Activated CD4-positive, alpha-beta T cell treated with anti-CD3 and anti-CD28 coated beads, Interleukin-2, amount 10 ng/mL, durations not matched to agents 7 days and 5 days (primary cell): ENCODE data around the gene CHAC1. TPM values are rescaled to one million over a fixed set of nuclear protein-coding genes. Genes with fewer than 3 reads are reported as not detected.

Source experiments
- CTCF ChIA-PET: fragments of 350-600 bp; sonication (Branson Sonifier 250); formaldehyde crosslinking; loops from one replicate; lab custom pipeline; 2021; ENCODE audit warnings: antibody characterized with exemption; lab: Charles Lee
- POLR2A ChIA-PET: fragments of 350-600 bp; sonication (Branson Sonifier 250); formaldehyde crosslinking; loops from one replicate; lab custom pipeline; 2021; ENCODE audit warnings: antibody characterized with exemption; lab: Charles Lee
- DNase-seq: peaks from one replicate; pipeline ENCODE4 v3.0.0-alpha.2; 2020
- H3K27ac Mint-ChIP-seq: one replicate; pipeline ENCODE4 v1.8.0; 2021; ENCODE audit warnings: mild to moderate bottlenecking, moderate library complexity, mixed read lengths
- H3K27me3 Mint-ChIP-seq: one replicate; pipeline ENCODE4 v1.8.0; 2021; ENCODE audit warnings: mixed read lengths
- H3K36me3 Mint-ChIP-seq: one replicate; pipeline ENCODE4 v1.8.0; 2021; ENCODE audit warnings: low read depth, mixed read lengths
- H3K4me1 Mint-ChIP-seq: one replicate; pipeline ENCODE4 v1.8.0; 2021; ENCODE audit warnings: mixed read lengths
- H3K4me3 Mint-ChIP-seq: one replicate; pipeline ENCODE4 v1.8.0; 2021; ENCODE audit warnings: mild to moderate bottlenecking, moderate library complexity, mixed read lengths
- H3K9me3 Mint-ChIP-seq: one replicate; pipeline ENCODE4 v1.8.0; 2021; ENCODE audit warnings: mixed read lengths
- total RNA-seq, 2 experiments: library from RNA; stranded (reverse); gene quantifications; one replicate each; pipeline ENCODE4 v1.2.3, GENCODE V29; 2021

The CHAC1 gene
- total RNA-seq, 2 experiments from 2014 or later, result 4.7 to 6.7 TPM

DNA sequence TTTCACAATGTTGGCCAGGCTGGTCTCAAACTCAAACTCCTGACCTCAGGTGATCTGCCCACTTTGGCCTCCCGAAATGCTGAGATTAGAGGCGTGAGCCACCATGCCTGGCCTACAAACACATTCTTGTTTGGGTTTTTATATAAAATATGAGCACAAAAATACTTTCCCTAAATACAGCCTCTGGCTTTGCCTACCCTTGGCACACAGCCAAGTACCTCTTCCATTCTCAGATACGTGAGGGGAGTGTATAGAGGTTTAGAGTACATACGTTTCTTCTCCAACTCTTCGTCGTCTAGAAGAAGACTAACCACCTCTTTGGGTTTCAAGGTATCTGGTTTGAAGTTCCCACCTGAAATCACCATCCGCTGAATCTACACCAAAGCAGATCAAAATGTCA is 33.5 kb downstream of the CHAC1 start:
- ChIA-PET CTCF (no interaction called here), POLR2A (no interaction called here)
- H3K27me3 Mint-ChIP-seq, result no peaks in the 10 kb centered on the region
- no peak overlapping the region for H3K27ac Mint-ChIP-seq
- no peak for DNase-seq
- peaks cover 10% of the 10 kb centered on the region for H3K4me1 Mint-ChIP-seq
- H3K9me3 Mint-ChIP-seq, result no peaks in the 10 kb centered on the region
- H3K4me3 Mint-ChIP-seq, result no peak overlapping the region
- peaks cover 49% of the 10 kb centered on the region for H3K36me3 Mint-ChIP-seq

DNA sequence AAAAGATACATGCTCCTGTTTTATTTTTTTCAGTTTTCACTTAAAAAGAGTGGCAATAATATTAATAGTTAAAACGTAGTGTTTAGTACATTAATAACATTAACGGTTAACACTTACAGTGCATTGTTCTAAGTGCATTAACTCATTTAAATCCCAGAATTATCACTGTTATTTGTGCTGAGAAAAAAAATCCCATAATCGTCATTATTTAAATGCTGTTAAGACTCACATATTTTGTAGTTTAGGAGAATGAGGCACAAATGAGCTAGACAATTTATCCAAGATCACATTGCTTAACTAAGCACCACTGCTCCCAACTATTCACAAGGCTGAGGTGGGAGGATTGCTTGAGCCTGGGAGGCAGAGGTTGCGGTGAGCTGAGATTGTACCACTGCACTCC is 34.9 kb downstream of the CHAC1 start:
- Mint-ChIP-seq H3K4me3 (no peak overlapping the region), H3K9me3 (no peaks in the 10 kb centered on the region), H3K27ac (no peak overlapping the region), H3K36me3 (peaks cover 45% of the 10 kb centered on the region), H3K4me1 (peaks cover 10% of the 10 kb centered on the region), H3K27me3 (no peaks in the 10 kb centered on the region)
- ChIA-PET POLR2A (interaction anchor here (0.6 kb wide), 1 partner anchor 71 kb away, joined by 3 read pairs; no protein-coding TSS in a partner anchor), CTCF (interaction anchor here (0.5 to 1.5 kb wide), 3 partner anchors 26 to 446 kb away, joined by 3 to 4 read pairs (median 4); no protein-coding TSS in a partner anchor)
- no peak for DNase-seq

DNA sequence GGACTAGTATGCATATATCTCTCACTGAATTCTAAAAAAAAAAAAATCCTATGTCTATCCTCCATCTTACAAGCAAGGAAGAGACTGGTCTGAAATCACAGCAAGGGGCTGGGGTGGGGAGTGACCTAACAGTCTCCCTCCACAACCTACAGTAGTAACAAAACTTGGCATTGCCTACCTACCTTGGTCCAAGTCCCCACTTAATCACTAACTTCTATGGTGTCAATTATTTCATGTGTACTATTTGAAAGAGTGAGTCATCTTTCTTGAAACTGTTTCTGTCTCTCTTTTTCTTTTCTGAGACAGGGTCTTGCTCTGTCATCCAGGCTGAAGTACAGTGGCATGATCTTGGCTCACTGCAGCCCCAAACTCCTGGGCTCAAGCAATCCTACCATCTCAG is 36.8 kb downstream of the CHAC1 start:
- POLR2A ChIA-PET, result no interaction called here

DNA sequence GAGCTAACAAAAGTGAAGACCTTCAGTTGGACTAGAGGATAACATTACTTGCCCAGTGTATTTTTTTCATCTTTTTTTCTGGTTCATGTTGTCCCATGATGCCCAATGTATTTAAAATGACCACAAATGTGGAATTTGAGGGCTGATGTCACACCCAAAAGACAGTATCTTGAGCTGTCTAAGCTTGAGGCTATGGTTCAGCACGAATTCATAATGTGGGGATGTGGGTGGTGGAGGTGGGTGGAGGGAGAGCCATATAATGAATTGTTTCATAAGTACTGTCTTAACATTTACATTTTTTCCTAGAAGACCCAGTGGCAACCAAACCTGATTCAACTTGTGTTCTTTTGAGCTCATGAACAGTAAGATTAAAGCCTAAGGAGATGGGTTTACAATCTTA is 37.5 kb downstream of the CHAC1 start:
- Mint-ChIP-seq H3K27ac (no peak overlapping the region), H3K9me3 (no peaks in the 10 kb centered on the region), H3K4me3 (no peak overlapping the region), H3K36me3 (peaks cover 48% of the 10 kb centered on the region), H3K27me3 (no peaks in the 10 kb centered on the region), H3K4me1 (peaks cover 14% of the 10 kb centered on the region)
- ChIA-PET CTCF (interaction anchor here (0.5 kb wide), 1 partner anchor 335 kb away, joined by 3 read pairs; no protein-coding TSS in a partner anchor), POLR2A (no interaction called here)
- no peak for DNase-seq

More for the DNA sequence above, 36.8 kb downstream of the CHAC1 start:
- CTCF ChIA-PET, result interaction anchor here (0.5 to 0.9 kb wide), 2 partner anchors 48 to 336 kb away, joined by 3 read pairs; no protein-coding TSS in a partner anchor
- Mint-ChIP-seq H3K4me1 (peaks cover 10% of the 10 kb centered on the region), H3K27me3 (no peaks in the 10 kb centered on the region), H3K36me3 (peaks cover 44% of the 10 kb centered on the region), H3K4me3 (no peak overlapping the region), H3K9me3 (no peaks in the 10 kb centered on the region), H3K27ac (no peak overlapping the region)
- no peak for DNase-seq

DNA sequence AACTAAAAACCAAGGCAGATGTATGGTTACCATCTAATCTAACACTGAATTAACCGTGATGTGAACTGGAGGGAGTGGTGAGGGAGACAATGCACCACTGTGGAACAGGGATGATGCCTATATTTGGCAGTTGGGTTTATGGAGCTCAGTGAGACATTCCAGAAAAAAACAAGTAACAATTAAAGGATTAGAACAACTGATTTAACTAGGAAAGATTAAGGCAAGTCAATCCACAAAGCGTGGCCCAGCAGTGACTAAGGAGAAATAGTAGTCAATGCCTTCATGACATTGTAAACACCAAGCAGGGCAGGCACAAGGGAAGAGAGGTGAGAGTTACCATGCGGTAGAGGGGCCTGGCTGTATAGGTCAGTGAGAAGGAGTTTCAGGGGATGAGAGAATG is 38.1 kb downstream of the CHAC1 start:
- Mint-ChIP-seq H3K27ac (no peak overlapping the region), H3K9me3 (no peaks in the 10 kb centered on the region), H3K36me3 (peaks cover 50% of the 10 kb centered on the region), H3K27me3 (no peaks in the 10 kb centered on the region), H3K4me3 (no peak overlapping the region), H3K4me1 (peaks cover 14% of the 10 kb centered on the region)
- ChIA-PET CTCF (interaction anchor here (1.5 kb wide), 2 partner anchors 10 to 50 kb away, joined by 3 to 4 read pairs; no protein-coding TSS in a partner anchor), POLR2A (no interaction called here)
- DNase-seq, result no peak

DNA sequence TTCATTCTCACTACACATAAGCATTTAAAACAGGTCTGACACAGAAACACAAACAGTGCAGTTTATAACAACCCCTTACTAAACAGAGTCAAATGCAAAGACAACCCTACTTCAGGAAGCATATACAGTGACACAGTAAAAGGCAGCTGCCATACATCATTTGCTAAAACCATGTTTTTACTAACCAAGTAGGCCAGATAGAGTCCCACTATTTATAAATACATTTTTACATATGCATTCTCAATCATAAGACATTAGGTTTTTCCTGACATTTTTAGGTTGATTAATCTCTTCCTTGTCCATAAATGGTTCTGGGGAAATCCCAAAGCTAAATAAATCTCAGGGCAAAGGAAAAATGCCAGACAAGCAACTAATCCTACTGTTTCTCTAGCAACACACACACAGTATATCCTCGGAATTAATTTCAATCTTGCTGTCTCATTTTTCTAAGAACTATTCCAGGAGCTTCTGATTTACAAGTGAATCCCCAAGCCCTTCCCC is 39.0 kb downstream of the CHAC1 start:
- no peak overlapping the region for H3K27ac Mint-ChIP-seq
- H3K9me3 Mint-ChIP-seq, result no peaks in the 10 kb centered on the region
- DNase-seq, result no peak
- peaks cover 48% of the 10 kb centered on the region for H3K36me3 Mint-ChIP-seq
- CTCF ChIA-PET, result interaction anchor here (0.6 to 1.5 kb wide), 3 partner anchors 11 to 152 kb away, joined by 3 to 4 read pairs (median 3); no protein-coding TSS in a partner anchor
- H3K27me3 Mint-ChIP-seq, result no peaks in the 10 kb centered on the region
- POLR2A ChIA-PET, result no interaction called here
- no peak overlapping the region for H3K4me3 Mint-ChIP-seq
- H3K4me1 Mint-ChIP-seq, result peaks cover 16% of the 10 kb centered on the region

DNA sequence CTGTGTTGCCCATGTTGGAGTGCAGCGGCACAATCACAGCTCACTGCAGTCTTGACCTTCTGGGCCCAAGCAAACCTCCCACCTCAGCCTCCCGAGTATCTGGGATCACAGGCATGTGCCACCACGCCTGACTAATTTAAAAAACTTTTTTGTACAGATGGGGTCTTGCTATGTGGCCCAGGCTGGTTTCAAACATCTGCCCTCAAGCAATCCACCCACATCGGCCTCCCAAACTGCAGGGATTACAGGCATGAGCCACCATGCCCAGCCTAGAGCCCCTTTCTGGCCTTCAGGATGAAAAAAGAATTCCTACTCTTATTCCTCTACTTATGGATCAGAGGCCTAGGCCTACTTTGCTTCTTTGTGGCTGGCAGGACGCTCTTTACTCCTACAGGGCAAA is 39.6 kb downstream of the CHAC1 start:
- H3K27ac Mint-ChIP-seq, result no peak overlapping the region
- H3K9me3 Mint-ChIP-seq, result no peaks in the 10 kb centered on the region
- no peak for DNase-seq
- ChIA-PET POLR2A (no interaction called here), CTCF (interaction anchor here (0.6 to 1.5 kb wide), 3 partner anchors 11 to 151 kb away, joined by 3 to 4 read pairs (median 3); no protein-coding TSS in a partner anchor)
- no peaks in the 10 kb centered on the region for H3K27me3 Mint-ChIP-seq
- peaks cover 47% of the 10 kb centered on the region for H3K36me3 Mint-ChIP-seq
- H3K4me1 Mint-ChIP-seq, result peaks cover 16% of the 10 kb centered on the region
- no peak overlapping the region for H3K4me3 Mint-ChIP-seq

DNA sequence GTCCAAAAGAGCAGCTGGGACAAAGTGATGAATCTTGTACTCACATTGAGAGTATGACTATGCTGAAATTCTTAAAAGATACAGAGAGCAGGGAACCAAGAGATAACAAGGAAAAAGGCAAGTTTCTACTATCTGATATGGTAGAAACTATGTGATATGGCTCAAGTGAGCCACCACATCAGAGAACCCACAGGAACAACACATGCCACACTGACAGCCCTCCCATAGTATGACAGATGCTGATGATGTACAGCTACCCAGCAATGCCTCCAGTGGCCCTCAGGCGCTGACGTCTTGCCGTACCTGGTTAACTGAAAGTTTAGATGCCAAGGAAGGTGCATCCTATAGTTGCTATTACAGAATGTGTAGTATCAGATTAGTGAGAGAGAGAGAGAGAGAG is 42.4 kb downstream of the CHAC1 start:
- no peaks in the 10 kb centered on the region for H3K9me3 Mint-ChIP-seq
- no peaks in the 10 kb centered on the region for H3K27me3 Mint-ChIP-seq
- ChIA-PET CTCF (interaction anchor here (0.6 to 0.7 kb wide), 2 partner anchors 19 to 38 kb away, joined by 4 to 5 read pairs; no protein-coding TSS in a partner anchor), POLR2A (no interaction called here)
- peaks cover 35% of the 10 kb centered on the region for H3K36me3 Mint-ChIP-seq
- no peak for DNase-seq
- peak overlapping the region; percentile 7 for H3K27ac Mint-ChIP-seq
- peaks cover 13% of the 10 kb centered on the region for H3K4me1 Mint-ChIP-seq
- no peak overlapping the region for H3K4me3 Mint-ChIP-seq

DNA sequence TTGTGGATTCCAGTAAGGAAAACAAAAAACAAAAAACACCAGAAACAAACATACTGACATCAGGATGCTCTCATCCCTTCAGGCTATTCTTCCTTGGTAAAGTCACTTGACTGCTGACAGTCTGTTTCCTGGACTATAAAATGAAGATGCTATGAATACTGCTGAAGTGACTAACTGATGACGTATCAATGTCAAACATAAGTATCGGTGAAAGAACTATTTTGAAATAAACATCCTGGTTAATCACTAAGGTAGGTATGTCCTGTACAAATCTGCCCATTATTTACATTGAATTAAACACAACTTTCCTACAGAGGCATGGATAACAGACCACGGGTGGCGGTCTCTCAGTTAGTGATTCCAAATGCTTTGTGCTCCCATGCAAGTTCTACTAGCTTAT is 45.9 kb downstream of the CHAC1 start:
- POLR2A ChIA-PET, result no interaction called here
- H3K4me3 Mint-ChIP-seq, result no peak overlapping the region
- H3K36me3 Mint-ChIP-seq, result peaks cover 20% of the 10 kb centered on the region
- no peak overlapping the region for H3K27ac Mint-ChIP-seq
- peaks cover 8% of the 10 kb centered on the region for H3K4me1 Mint-ChIP-seq
- H3K27me3 Mint-ChIP-seq, result no peaks in the 10 kb centered on the region
- H3K9me3 Mint-ChIP-seq, result no peaks in the 10 kb centered on the region
- CTCF ChIA-PET, result interaction anchor here (1.1 kb wide), 1 partner anchor 23 kb away, joined by 3 read pairs; no protein-coding TSS in a partner anchor
- DNase-seq, result no peak

DNA sequence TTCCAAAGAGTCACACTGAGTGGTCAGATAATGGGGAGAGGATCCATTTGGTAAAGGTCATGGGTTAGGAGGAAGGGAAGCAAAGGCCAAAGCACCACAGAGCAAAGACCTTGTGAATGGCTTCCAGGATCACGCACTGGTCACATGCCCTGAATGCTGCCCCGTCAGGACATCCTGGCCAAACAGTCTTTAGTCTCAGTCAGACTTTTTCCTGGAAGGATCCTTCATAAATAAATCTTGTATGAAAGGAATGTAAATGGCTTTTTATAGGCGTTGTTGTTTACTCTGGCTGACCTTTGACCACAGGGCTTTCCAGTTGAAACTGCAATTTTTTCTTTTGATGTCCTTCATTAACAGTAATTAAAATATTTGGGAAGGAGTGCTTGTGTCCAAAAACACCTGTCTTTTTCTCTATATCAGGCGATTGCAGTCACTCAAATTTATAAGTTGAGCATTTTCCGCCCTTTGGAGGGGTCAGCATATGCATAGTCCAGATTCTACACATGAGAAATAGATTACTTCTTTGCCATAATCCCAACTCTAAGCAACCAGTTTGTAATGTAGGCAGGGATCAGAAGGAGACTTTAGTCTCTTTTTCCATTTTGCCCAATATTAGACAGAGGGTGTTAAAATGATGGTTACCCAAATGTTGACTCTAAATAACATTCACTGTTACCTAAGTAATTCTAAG is 48.4 kb downstream of the CHAC1 start:
- no peak overlapping the region for H3K4me3 Mint-ChIP-seq
- DNase-seq, result no peak
- H3K9me3 Mint-ChIP-seq, result no peaks in the 10 kb centered on the region
- H3K27me3 Mint-ChIP-seq, result no peaks in the 10 kb centered on the region
- H3K4me1 Mint-ChIP-seq, result peaks cover under 1% of the 10 kb centered on the region
- peaks cover 20% of the 10 kb centered on the region for H3K36me3 Mint-ChIP-seq
- H3K27ac Mint-ChIP-seq, result no peak overlapping the region
- ChIA-PET POLR2A (no interaction called here), CTCF (no interaction called here)

DNA sequence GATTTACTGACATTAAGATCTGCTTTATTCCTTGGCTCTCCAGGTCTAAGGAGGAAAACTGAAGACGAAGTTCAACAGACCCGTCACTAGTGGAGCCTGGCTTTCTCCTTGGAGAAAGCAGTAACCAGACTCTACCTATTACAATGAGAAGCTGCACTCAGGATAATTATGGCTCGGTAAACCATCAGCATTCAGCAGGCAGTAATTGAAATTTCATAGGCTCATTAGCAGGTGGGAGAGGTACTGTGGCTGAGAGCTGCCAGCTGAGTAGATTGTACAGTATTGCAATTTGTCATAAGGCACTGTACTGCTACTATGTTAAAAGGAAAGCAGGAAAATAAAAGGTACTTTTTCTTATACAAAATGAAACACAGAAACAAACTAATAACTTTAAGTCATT is 51.2 kb downstream of the CHAC1 start:
- Mint-ChIP-seq H3K4me1 (no peaks in the 10 kb centered on the region), H3K4me3 (no peak overlapping the region), H3K36me3 (peaks cover 21% of the 10 kb centered on the region), H3K9me3 (no peaks in the 10 kb centered on the region), H3K27me3 (no peaks in the 10 kb centered on the region), H3K27ac (no peak overlapping the region)
- DNase-seq, result no peak
- ChIA-PET POLR2A (no interaction called here), CTCF (interaction anchor here (0.5 to 2.0 kb wide), 3 partner anchors 16 to 540 kb away, joined by 3 to 4 read pairs (median 4); no protein-coding TSS in a partner anchor)
